ENCODE measurements around the gene SBF2.
A peak's percentile ranks its signal among the peaks of the same experiment; 100 is the strongest.

Gene SBF2

DNA sequence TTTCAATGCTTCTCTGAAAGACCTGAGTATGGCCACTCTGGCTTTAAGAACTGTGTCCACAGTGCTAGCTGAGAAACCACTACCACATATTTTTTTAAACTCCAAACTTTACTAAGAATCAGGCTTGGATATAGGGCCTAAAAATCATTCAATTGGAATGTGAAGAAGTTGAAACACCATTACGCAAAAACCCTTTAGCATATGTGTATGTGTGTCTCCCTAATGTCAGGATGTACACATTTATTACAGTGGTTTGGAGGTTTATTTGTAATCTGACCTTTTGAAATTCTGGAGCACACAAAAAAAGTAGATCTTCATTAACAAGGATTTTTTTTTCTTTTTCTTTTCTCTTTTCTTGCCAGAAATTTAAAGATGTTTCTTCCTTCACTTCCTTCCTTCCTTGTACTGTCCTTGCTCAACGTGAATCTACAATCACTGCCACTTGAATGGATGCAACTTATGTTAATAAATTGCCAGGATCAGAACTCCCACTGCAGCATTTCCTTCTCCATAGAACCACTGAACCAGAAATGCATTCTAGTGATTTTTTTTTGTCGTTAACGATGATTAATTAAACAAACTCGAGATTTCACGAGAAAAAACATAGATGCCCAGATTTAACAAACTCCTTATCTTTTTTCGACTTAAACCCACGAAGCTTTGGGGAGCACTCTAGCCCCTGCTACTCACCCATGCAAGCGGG is 7.8 kb upstream of the SBF2 start:
- no peak for TF ChIP-seq CTCF (IDR thresholded peaks at IDR 0.05; ENCODE audit: extremely low read depth, insufficient read depth, missing control alignments)
- DNase-seq (ENCODE audit: low spot score), result no peak
- in situ Hi-C loops (cut with MboI; ENCODE audit: low pct_unique_long_range_greater_than_20kb, low sequenced_read_pairs, unreplicated experiment), result loop anchor here (25.0 kb wide), 2 partner anchors 315 to 440 kb away; no protein-coding TSS in a partner anchor

GRCh38 chr11:10298342-10298741 is 4.3 kb upstream of the SBF2 start:
- DNase-seq (ENCODE audit: low spot score), result peak; percentile 84
- peak; percentile 19 for TF ChIP-seq CTCF (IDR thresholded peaks at IDR 0.05; ENCODE audit: extremely low read depth, insufficient read depth, missing control alignments)
- in situ Hi-C loops (cut with MboI; ENCODE audit: low pct_unique_long_range_greater_than_20kb, low sequenced_read_pairs, unreplicated experiment), result no loop called here

GRCh38 chr11:10295064-10295901 is 1.3 kb upstream of the SBF2 start:
- TF ChIP-seq CTCF (IDR thresholded peaks at IDR 0.05; ENCODE audit: extremely low read depth, insufficient read depth, missing control alignments), result no peak
- no peak for DNase-seq (ENCODE audit: low spot score)
- in situ Hi-C loops (cut with MboI; ENCODE audit: low pct_unique_long_range_greater_than_20kb, low sequenced_read_pairs, unreplicated experiment), result no loop called here

- no peak for DNase-seq (ENCODE audit: low spot score)
- in situ Hi-C loops (cut with MboI; ENCODE audit: low pct_unique_long_range_greater_than_20kb, low sequenced_read_pairs, unreplicated experiment), result no loop called here
- no peak for TF ChIP-seq CTCF (IDR thresholded peaks at IDR 0.05; ENCODE audit: extremely low read depth, insufficient read depth, missing control alignments)
Measured at GRCh38 chr11:10294290-10294953, 403 bp upstream of the SBF2 start.

DNA sequence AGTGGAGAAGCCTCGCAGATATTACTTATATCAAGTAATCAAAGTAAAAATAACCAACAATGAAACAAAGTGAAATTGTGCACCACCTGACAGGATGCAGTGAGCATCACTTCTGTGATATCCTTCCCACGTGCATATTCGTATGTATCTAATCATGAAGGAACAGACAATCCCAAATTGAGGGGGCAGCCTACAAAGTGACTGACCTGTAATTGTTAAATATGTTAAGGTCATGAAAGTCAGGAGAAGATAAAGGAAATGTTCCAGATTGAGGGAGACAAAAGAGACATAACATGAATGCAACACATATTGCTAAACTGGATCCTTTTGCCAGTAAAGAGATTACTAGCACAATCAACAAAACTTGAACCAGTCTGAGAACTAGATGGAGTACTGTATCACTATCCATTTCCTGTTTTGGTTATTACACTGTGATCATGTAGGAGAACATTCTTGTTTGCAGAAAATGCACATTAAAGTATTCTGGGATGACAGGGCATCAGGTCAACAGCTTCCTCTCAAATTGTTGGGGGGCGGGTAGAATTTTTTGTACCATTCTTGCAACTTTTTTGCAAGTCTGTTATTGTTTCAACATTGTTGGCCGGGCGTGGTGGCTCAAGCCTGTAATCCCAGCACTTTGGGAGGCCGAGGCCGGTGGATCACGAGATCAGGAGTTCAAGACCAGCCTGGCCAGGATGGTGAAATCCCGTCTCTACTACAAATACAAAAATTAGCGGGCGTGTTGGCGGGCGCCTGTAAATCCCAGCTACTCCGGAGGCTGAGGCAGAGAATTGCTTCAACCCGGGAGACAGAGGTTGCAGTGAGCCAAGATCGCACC is 2.0 kb downstream of the SBF2 start:
- DNase-seq (ENCODE audit: low spot score), result no peak
- in situ Hi-C loops (cut with MboI; ENCODE audit: low pct_unique_long_range_greater_than_20kb, low sequenced_read_pairs, unreplicated experiment), result no loop called here
- no peak for TF ChIP-seq CTCF (IDR thresholded peaks at IDR 0.05; ENCODE audit: extremely low read depth, insufficient read depth, missing control alignments)

All from GM13977 (cell line).